Measurements from ENCODE around the gene SMAD5. TPM values are rescaled to one million over a fixed set of nuclear protein-coding genes. Genes with fewer than 3 reads are reported as not detected.
A peak's percentile ranks its signal among the peaks of the same experiment; 100 is the strongest.

Gene SMAD5
- total and polyA plus RNA-seq, 2 of the 13 experiments (the other 11 are each of a cell fraction or from before 2014, with no cell fraction given): 27.2 to 48.5 TPM

DNA sequence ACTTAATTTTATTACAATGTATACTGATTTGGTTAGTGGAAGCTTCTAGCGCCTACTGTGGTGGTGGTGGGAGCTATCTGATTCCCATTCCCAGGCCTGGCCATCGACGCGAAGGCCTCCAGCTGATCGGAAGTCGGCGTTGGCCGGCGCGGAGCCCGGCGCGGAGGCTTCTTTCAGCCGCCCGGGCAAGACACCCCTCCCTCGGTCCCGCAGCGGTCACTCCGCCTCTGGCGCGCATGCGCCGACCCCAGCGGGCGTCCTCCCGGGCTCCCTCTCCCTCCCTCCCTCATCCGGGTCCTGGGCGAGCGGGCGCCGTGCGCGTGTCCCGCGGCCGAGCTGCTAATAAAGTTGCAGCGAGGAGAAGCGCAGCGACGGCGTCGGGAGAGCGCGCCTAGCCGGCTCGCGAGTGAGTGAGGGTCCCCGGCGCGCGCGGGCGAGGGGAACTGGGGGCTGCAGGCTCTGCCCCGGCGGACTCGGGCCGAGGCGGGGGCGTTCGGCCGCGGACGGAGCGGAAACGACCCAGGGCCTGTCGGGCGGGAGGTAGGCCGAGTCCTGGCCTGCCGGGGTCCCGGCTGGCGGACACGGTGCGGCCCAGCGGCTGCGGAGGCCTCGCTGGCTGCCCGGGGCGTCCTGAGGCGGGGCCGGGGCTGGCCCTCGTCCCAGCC lies at the start of gene SMAD5 (continued):
- TF ChIP-seq, protein P1, sequence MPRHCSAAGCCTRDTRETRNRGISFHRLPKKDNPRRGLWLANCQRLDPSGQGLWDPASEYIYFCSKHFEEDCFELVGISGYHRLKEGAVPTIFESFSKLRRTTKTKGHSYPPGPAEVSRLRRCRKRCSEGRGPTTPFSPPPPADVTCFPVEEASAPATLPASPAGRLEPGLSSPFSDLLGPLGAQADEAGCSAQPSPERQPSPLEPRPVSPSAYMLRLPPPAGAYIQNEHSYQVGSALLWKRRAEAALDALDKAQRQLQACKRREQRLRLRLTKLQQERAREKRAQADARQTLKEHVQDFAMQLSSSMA (CRISPR knock-in tag; IDR thresholded peaks at IDR 0.05): peak; percentile 89
- TF ChIP-seq, protein P2, sequence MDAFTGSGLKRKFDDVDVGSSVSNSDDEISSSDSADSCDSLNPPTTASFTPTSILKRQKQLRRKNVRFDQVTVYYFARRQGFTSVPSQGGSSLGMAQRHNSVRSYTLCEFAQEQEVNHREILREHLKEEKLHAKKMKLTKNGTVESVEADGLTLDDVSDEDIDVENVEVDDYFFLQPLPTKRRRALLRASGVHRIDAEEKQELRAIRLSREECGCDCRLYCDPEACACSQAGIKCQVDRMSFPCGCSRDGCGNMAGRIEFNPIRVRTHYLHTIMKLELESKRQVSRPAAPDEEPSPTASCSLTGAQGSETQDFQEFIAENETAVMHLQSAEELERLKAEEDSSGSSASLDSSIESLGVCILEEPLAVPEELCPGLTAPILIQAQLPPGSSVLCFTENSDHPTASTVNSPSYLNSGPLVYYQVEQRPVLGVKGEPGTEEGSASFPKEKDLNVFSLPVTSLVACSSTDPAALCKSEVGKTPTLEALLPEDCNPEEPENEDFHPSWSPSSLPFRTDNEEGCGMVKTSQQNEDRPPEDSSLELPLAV (CRISPR knock-in tag; conservative IDR thresholded peaks at IDR 0.05; ENCODE audit: low read depth): peak; percentile 83; the same call in 1 of the 2 replicates
- TF ChIP-seq CCDC6 (CRISPR knock-in tag; IDR thresholded peaks at IDR 0.05) (peak; percentile 95), ZNF616 (CRISPR knock-in tag; IDR thresholded peaks at IDR 0.05; ENCODE audit: low read depth) (peak; percentile 81; the same call in 1 of the 2 replicates), ZNF451 (CRISPR knock-in tag; IDR thresholded peaks at IDR 0.05) (peak; percentile 77; the same call in 1 of the 2 replicates), JDP2 (CRISPR knock-in tag; IDR thresholded peaks at IDR 0.05; ENCODE audit: borderline replicate concordance) (peak; percentile 29; the same call in 1 of the 2 replicates), KDM1A (CRISPR knock-in tag; IDR thresholded peaks at IDR 0.05) (no peak; the same call in 1 of the 2 replicates), RFX5 (IDR thresholded peaks at IDR 0.05; ENCODE audit: low read depth, low read length) (0 out of 2 replicates have a peak, but pooled peaks have one; percentile 3), ZNF749 (CRISPR knock-in tag; IDR thresholded peaks at IDR 0.05; ENCODE audit: borderline replicate concordance) (0 out of 2 replicates have a peak, but pooled peaks have one; percentile 28), PHB2 (IDR thresholded peaks at IDR 0.05; ENCODE audit: partially characterized antibody) (no peak), SRF (IDR thresholded peaks at IDR 0.05; ENCODE audit: low read depth, low read length) (no peak), ZNF12 (CRISPR knock-in tag; IDR thresholded peaks at IDR 0.05) (peak; percentile 65; the same call in 1 of the 2 replicates), POLR2A (IDR thresholded peaks at IDR 0.05; ENCODE audit: insufficient read depth in 1 of 2, low read depth in 2 of 2, low read length in 2 of 2) (peak; percentile 66 to 71), ZSCAN9 (CRISPR knock-in tag; IDR thresholded peaks at IDR 0.05; ENCODE audit: borderline replicate concordance) (peak; percentile 74; the same call in 1 of the 2 replicates), MXD4 (CRISPR knock-in tag; IDR thresholded peaks at IDR 0.05) (peak; percentile 84), ZNF670 (CRISPR knock-in tag; IDR thresholded peaks at IDR 0.05; ENCODE audit: borderline replicate concordance) (peak; percentile 95), ZNF430 (CRISPR knock-in tag; IDR thresholded peaks at IDR 0.05) (peak; percentile 94), RXRB (CRISPR knock-in tag; IDR thresholded peaks at IDR 0.05; ENCODE audit: borderline replicate concordance) (no peak; the same call in 1 of the 2 replicates), ZSCAN12 (CRISPR knock-in tag; IDR thresholded peaks at IDR 0.05) (no peak; the same call in 1 of the 2 replicates), MZF1 (CRISPR knock-in tag; IDR thresholded peaks at IDR 0.05; ENCODE audit: borderline replicate concordance) (no peak)
- TF ChIP-seq, protein P3, sequence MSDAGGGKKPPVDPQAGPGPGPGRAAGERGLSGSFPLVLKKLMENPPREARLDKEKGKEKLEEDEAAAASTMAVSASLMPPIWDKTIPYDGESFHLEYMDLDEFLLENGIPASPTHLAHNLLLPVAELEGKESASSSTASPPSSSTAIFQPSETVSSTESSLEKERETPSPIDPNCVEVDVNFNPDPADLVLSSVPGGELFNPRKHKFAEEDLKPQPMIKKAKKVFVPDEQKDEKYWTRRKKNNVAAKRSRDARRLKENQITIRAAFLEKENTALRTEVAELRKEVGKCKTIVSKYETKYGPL (CRISPR knock-in tag; IDR thresholded peaks at IDR 0.05): no peak
- TF ChIP-seq, protein P4, sequence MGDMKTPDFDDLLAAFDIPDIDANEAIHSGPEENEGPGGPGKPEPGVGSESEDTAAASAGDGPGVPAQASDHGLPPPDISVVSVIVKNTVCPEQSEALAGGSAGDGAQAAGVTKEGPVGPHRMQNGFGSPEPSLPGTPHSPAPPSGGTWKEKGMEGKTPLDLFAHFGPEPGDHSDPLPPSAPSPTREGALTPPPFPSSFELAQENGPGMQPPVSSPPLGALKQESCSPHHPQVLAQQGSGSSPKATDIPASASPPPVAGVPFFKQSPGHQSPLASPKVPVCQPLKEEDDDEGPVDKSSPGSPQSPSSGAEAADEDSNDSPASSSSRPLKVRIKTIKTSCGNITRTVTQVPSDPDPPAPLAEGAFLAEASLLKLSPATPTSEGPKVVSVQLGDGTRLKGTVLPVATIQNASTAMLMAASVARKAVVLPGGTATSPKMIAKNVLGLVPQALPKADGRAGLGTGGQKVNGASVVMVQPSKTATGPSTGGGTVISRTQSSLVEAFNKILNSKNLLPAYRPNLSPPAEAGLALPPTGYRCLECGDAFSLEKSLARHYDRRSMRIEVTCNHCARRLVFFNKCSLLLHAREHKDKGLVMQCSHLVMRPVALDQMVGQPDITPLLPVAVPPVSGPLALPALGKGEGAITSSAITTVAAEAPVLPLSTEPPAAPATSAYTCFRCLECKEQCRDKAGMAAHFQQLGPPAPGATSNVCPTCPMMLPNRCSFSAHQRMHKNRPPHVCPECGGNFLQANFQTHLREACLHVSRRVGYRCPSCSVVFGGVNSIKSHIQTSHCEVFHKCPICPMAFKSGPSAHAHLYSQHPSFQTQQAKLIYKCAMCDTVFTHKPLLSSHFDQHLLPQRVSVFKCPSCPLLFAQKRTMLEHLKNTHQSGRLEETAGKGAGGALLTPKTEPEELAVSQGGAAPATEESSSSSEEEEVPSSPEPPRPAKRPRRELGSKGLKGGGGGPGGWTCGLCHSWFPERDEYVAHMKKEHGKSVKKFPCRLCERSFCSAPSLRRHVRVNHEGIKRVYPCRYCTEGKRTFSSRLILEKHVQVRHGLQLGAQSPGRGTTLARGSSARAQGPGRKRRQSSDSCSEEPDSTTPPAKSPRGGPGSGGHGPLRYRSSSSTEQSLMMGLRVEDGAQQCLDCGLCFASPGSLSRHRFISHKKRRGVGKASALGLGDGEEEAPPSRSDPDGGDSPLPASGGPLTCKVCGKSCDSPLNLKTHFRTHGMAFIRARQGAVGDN (CRISPR knock-in tag; IDR thresholded peaks at IDR 0.05): peak; percentile 99
- TF ChIP-seq, protein P5, sequence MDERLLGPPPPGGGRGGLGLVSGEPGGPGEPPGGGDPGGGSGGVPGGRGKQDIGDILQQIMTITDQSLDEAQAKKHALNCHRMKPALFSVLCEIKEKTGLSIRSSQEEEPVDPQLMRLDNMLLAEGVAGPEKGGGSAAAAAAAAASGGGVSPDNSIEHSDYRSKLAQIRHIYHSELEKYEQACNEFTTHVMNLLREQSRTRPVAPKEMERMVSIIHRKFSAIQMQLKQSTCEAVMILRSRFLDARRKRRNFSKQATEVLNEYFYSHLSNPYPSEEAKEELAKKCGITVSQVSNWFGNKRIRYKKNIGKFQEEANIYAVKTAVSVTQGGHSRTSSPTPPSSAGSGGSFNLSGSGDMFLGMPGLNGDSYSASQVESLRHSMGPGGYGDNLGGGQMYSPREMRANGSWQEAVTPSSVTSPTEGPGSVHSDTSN (CRISPR knock-in tag; IDR thresholded peaks at IDR 0.05): no peak

Measured in HepG2 (cell line).